HEK293 (cell line): ENCODE data around the gene MAML2.

ENCODE experiments used
- CTCF ChIP-seq: fragments of 450-650 bp; formaldehyde crosslinking; IDR thresholded peaks from 2 replicates; pipeline ENCODE4 v1.5.1; 2016; ENCODE audit warnings: missing biosample characterization, missing genetic modification characterization
- PBX3 ChIP-seq: sonication (generic); formaldehyde crosslinking; IDR thresholded peaks from 2 replicates; pipeline ENCODE4 v1.8.1; 2022; ENCODE audit warnings: mild to moderate bottlenecking, moderate library complexity, missing genetic modification reagents
- YY1 ChIP-seq: fragments of 450-650 bp; formaldehyde crosslinking; IDR thresholded peaks from 2 replicates; pipeline ENCODE4 v1.5.1; 2018; ENCODE audit warnings: missing biosample characterization, missing genetic modification characterization
- ZNF16 ChIP-seq: fragments of 450-650 bp; formaldehyde crosslinking; IDR thresholded peaks from 2 replicates; pipeline ENCODE4 v1.5.1; 2016; ENCODE audit warnings: low read depth, missing biosample characterization, missing genetic modification characterization
- ZNF544 ChIP-seq: fragments of 450-650 bp; formaldehyde crosslinking; IDR thresholded peaks from 2 replicates; pipeline ENCODE4 v1.5.0; 2017; ENCODE audit warnings: missing biosample characterization, missing genetic modification characterization
- ZNF621 ChIP-seq: fragments of 450-650 bp; formaldehyde crosslinking; IDR thresholded peaks from 2 replicates; pipeline ENCODE4 v1.5.1; 2017; ENCODE audit warnings: missing biosample characterization, missing genetic modification characterization
- ZNF639 ChIP-seq: fragments of 450-650 bp; formaldehyde crosslinking; IDR thresholded peaks from 2 replicates; pipeline ENCODE4 v1.5.1; 2016; ENCODE audit warnings: missing biosample characterization, missing genetic modification characterization

GRCh38 chr11:96188243-96189006 lies 154.6 kb downstream of the MAML2 start:
- TF ChIP-seq CTCF (tag by site-specific recombination) (no peak), ZNF639 (tag by site-specific recombination) (no peak), ZNF16 (tag by site-specific recombination) (no peak), YY1 (tag by site-specific recombination) (no peak), ZNF544 (tag by site-specific recombination) (no peak), PBX3 (CRISPR knock-in tag) (no peak), ZNF621 (tag by site-specific recombination) (no peak)
